Measurements from ENCODE around the gene HOTAIR.

The HOTAIR gene

DNA sequence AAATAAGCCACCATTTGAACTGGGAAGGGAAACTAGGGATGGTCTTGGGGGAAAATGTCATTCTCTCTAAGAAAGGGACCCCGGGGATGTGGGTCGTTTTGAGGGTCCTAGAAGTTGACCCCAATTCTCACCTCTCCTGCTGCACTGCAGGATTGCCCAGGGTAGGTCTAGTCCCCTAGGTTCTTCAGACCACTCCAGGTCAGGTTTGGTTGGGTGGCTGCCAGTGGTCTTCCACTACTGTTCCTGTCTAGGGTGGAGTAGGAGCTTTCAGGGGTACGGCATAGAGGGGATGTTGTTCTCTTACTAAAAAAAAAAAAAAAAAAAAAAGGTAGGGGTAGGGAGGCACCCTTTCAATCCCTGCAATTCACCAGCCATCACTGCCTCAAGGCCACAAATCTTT is 41.3 kb upstream of the HOTAIR start:
- DNase-seq (ENCODE audit: low read depth), result no peak
- H3K4me3 ChIP-seq (ENCODE audit: control insufficient read depth, low read depth, low read length), result peak overlapping the region; percentile 77
- TF ChIP-seq, protein P1, sequence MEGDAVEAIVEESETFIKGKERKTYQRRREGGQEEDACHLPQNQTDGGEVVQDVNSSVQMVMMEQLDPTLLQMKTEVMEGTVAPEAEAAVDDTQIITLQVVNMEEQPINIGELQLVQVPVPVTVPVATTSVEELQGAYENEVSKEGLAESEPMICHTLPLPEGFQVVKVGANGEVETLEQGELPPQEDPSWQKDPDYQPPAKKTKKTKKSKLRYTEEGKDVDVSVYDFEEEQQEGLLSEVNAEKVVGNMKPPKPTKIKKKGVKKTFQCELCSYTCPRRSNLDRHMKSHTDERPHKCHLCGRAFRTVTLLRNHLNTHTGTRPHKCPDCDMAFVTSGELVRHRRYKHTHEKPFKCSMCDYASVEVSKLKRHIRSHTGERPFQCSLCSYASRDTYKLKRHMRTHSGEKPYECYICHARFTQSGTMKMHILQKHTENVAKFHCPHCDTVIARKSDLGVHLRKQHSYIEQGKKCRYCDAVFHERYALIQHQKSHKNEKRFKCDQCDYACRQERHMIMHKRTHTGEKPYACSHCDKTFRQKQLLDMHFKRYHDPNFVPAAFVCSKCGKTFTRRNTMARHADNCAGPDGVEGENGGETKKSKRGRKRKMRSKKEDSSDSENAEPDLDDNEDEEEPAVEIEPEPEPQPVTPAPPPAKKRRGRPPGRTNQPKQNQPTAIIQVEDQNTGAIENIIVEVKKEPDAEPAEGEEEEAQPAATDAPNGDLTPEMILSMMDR (IDR thresholded peaks at IDR 0.05; ENCODE audit: control insufficient read depth, insufficient read depth, low read depth, low read length, missing control alignments), result no peak

DNA sequence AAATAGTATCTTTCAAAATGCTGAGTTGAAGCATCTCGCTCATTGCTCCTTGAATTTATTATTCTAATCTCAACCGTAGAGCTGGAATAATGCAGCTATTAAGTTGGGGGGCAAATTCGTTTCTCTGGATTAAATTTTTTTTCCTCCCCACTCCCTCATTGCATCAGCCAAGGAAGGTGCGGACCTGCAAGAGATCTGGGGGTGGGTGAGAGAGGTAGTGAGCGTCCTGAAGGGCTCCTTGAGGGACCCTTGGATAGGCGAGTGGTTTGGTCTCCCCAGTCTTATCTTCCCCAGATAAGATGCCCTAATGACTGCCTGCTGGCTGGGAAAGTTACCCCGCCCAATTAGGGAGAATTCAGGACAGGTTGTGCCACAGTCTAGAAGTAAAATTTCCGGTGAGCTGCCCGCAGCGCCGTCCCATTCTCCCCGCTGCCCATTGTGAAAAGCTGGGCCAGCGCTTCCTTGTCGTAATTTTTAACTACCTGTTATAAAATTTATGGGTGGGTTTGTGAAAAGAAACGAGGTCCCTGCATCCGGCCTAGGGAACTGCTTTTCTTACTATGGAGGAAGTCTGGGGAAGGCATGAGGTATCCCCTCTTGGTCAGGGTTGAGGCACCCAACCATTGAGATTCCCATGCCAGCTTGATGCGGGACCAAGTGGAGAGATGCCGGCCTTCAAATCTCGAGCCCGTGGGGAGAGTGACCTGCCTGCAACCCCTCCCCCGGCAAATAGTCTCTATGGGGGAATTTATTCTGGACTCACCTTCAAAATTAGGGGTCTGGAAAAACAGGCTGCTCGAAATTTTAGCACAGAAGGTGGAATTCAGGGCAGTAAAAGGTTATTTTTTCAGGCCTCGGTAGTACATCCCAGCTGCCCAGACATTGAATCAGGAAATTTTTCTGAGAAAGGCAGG is 40.5 kb upstream of the HOTAIR start:
- TF ChIP-seq, protein P1 (IDR thresholded peaks at IDR 0.05; ENCODE audit: control insufficient read depth, insufficient read depth, low read depth, low read length, missing control alignments), result no peak
- no peak for DNase-seq (ENCODE audit: low read depth)
- no peak overlapping the region for H3K4me3 ChIP-seq (ENCODE audit: control insufficient read depth, low read depth, low read length)

GRCh38 chr12:54014377-54015017 is 39.7 kb upstream of the HOTAIR start:
- TF ChIP-seq, protein P1 (IDR thresholded peaks at IDR 0.05; ENCODE audit: control insufficient read depth, insufficient read depth, low read depth, low read length, missing control alignments), result no peak
- no peak for DNase-seq (ENCODE audit: low read depth)
- no peak overlapping the region for H3K4me3 ChIP-seq (ENCODE audit: control insufficient read depth, low read depth, low read length)

DNA sequence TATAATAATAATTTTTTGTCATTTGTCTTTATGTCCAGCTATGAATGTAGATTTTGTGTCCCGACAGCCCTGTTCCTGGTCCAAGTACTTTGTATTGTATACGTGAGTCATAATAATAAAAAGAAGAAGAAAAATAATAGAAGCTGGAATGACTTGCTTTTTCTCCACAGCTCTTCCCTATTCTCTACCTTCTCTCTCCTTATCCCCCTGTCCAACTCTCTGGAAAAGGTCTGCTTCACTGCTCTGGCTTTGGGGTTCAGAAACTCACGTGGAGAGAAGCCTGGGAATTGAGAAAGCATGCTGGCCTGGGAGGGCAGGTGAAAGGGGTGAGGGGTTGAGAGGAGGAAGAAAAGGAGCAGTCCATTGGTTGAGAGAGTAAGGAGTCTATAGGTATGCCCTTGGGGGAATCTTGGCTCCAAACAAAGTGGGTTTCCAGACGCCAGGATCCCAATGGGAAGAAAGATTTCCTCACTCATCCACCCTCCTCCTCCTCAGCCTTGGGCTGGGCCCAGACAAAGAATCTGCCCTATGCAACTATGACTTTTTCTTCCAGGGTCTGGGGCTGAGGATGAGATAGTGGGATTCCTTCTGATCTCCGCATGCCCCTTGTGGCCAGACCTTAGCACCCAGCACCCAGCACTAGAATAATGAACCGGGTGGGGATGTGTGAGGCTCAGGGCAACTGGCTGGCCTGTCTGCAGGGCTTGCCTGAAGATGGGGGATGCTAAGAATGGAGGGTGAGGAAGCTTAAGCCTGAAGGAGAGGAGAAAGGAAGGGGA is 38.1 kb upstream of the HOTAIR start:
- TF ChIP-seq, protein P1 (IDR thresholded peaks at IDR 0.05; ENCODE audit: control insufficient read depth, insufficient read depth, low read depth, low read length, missing control alignments), result no peak
- no peak overlapping the region for H3K4me3 ChIP-seq (ENCODE audit: control insufficient read depth, low read depth, low read length)
- DNase-seq (ENCODE audit: low read depth), result no peak

DNA sequence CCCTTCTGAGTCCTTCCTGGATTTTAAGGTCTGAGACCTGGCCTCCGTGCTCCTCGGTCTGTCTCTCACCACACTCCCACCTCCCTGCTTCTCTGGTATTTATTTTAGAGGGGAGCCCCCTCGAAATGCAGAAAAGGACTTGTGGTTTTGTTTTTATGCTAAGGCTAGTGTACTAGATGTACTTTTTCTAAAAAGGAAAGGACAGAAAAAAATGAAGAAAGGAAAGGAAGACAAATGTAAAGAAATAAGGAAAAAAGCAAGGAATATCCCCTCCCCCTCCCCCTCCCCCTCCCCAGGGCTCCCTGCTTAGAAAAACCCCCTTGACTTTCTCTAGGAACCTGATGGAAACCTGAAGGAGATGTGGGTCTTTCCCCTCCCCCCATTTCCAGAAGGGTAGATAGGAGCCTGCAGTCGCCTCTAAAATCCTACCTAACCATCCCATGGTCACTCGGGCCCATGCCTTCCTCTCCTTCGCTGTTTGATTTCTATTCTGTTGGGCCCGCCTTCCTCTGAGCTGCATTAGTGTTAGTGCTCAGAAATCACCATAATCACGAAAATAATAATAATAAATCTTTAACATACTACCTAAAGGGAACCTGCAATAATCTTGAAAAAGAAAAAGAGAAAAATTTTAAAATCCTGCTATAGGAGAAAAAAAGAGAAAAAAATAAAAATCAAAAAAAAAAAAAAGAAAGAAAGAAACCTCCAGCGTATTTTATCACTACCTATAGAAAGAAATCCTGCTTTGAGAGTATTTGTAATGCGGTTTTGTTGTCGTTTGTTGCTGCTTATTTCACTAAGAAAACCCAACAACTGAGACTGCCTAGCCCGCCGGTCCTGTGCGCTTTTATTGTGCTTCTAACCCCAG is 37.1 kb upstream of the HOTAIR start:
- DNase-seq (ENCODE audit: low read depth), result no peak
- TF ChIP-seq, protein P1 (IDR thresholded peaks at IDR 0.05; ENCODE audit: control insufficient read depth, insufficient read depth, low read depth, low read length, missing control alignments), result no peak
- H3K4me3 ChIP-seq (ENCODE audit: control insufficient read depth, low read depth, low read length), result no peak overlapping the region

Data from AG09309 (cell line).